GDM1 (cell line): ENCODE measurements around the gene ALG12.

Experiments used
- DNase-seq: peaks from one replicate; lab custom pipeline; 2025; lab: John Stamatoyannopoulos, UW

Gene ALG12

DNA sequence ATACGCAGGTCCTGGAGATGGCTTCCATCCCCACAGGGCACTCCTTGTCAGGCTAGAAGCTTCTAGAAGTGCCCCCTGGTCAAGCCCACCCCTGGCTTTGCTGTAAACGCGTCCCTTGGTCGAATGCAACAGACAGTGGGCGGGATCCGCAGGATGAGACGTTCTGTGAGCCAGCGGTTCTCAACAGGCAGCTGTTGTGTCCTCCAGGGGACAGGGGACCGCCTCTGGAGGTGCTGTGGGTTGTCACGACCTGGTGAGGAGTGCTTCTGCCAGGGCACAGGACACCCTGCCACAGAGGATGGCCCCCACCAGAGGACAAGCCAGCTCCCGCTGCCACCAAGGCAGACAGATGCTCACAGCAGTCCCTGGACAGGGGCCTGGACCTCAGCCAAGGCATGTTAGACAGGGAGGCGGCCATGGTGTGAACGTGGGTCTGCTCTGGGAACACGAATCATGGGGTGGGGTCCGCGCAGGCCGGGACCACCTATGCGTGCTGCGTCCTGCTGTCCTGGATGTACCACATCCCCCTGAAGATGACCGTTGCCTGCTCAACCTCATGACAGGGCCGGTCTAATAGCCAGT lies 11.8 kb upstream of the ALG12 start:
- DNase-seq, result no peak

GRCh38 chr22:49929211-49929979 lies 11.2 kb upstream of the ALG12 start:
- DNase-seq, result peak; percentile 65

DNA sequence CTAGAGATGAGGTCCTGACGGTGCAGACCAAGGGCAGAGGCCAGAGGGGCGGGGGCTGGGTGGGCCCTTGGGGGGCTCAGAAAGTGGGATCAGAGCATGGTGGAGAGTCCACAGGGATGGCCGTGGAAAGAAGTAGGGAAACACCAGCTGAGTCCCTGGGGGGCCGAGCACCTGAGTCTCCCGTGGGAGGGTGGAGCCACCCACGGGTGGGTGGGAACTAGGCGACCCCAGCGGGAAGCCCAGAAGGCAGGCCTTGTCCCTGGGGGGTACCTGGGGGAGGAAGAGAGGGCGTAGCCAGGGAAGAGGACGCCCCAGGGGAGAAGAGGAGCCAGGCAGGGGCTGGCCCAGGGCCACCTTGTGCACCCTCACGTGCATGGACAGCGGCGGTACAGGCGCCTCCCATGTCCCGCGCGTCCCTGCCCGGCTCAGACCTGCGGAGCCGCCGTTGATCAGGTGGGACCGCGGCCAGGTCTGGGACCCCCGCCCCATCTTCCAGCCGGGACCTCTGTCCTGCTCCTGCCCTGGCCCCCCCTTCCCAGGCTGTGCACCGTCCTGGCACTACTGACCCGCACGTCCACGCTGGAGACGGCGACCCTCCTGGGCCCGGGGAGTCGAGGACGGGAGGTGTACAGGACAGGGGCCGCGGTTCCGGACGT lies 10.4 kb upstream of the ALG12 start:
- DNase-seq, result no peak

GRCh38 chr22:49928185-49928495 lies 9.9 kb upstream of the ALG12 start:
- DNase-seq, result no peak

DNA sequence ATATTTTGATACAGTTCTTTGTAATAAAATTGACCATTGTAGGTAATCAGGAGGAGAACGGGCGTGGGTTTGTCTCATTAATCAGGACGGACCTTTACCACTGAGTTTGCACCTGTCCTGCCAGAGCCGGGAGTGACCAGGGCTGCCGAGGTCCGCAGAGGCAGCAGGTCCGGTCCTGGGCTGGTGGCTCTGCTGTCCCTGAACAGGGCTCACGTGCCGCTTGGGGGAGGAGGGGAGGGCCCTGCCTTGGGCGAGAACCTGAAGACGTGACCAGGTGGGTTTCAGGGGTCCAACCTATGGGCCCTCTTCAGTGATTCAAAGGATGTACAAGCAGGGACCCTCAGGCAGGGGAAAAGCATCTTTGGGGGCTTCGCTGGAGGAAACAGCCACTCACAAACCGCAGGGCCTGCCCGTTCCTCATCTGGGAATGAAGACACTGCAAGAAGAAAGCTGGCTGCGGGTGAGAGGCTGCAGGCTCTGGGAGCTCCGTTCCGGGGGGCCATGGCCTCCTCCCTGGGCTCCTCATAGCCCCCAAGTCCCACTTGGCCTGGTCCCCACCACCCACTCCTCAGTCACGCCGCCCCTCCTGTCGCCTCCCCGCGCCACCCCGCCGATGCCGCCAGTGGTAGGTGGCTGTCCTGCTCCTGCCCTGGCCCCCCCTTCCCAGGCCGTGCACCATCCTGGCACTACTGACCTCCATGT lies 9.4 kb upstream of the ALG12 start:
- no peak for DNase-seq

DNA sequence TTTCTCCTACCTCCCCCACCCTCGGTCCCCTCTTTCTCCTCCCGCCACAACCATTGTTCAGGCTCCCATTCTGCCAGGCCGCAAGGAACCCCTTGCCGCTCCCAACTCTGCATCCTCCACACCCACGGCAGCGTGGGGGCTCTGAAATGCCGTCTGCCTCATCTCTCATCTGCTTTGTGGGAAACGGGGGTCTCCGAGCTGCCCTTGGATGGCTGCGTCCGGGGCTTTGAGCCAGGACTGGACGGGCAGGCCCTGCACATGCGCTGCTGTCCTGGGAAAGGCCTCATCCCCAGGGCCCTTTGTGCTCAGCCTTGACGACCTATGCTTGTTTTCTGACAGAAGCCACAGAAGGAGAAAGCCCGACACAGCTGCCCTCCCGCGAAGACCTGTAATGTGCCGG lies 8.7 kb upstream of the ALG12 start:
- no peak for DNase-seq

DNA sequence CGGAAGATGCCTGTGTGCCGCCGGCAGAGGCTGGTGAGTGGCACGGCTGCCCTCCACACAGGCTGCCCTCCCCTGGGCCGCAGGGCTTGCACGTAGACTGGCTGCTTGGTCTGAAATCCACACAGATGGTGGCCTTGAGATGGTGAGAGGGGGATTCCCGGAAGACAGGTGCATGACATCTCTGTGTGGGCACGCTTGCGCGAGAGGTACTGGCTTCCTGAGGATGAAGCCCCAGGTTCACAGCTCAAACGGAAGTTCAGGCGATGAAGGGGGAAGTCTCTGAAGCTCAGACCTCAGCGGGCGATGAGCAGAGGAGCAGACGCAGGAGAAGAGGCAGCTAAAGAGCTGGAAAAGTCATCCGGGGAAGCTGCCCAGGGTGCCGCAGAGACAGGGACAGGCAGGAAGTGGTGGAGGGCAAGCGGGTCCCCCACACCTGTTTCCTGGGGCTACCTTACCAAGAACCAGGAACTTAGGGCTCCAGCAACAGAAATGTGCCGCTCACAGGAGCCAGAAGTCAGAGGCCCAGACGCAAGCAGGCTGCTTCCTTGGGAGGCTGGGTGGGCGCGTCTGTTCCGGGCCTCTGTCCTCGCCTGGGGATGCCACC lies 7.4 kb upstream of the ALG12 start:
- DNase-seq, result peak; percentile 63

DNA sequence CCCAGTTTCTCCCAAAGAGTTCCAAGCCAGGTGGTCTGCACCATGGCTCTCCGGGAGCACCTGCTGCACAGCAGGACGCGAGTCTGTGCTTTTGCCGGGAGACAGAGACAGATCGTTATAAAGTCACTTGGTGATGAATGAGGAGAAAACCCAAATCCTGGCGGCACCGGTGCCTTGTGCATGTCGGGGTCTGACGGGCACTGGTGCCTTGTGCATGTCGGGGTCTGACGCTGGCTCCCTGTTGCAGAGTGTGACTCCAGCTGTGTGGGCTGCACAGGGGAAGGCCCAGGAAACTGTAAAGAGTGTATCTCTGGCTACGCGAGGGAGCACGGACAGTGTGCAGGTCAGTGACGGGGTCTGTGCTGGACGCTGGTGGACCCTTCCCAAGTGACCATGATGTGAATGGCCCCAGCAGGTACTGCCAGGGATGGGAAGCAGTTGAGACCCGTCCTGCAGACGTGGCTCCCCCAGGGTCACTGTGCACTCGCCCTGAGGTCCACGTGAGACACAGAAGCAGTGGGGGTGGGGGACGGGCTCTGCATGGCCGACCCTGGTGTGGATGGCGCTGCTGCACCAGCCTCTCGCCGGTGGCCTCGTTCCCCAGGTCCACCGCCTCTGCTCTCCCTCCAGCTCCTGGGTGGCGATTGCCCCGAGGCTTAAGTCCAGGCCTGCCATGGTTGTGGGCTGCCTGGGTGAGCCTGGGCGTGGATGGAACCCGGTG lies 6.0 kb upstream of the ALG12 start:
- no peak for DNase-seq

DNA sequence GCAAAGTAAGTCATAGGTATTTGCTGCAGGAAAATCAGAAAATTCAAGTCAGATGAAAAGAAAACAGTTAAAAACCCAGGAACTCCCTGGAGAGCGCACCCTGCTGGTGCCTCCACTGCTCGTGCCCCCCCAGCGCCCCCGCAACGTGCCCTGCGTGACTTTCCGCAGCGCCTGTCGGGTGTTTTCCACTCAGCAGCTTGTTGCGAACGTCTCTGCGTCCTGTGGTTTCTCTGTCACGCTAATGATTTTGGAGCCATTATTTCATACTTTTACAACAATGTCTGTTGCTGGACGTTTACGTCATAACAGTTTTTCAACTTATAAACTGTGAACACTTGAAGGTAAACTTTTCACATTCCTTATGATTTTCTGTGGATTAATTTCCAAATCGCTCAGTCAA lies 5.2 kb upstream of the ALG12 start:
- DNase-seq, result no peak

GRCh38 chr22:49922926-49923325 lies 4.7 kb upstream of the ALG12 start:
- no peak for DNase-seq

- DNase-seq, result no peak
These were observed 4.2 kb upstream of the ALG12 start for GRCh38 chr22:49922484-49922883.

DNA sequence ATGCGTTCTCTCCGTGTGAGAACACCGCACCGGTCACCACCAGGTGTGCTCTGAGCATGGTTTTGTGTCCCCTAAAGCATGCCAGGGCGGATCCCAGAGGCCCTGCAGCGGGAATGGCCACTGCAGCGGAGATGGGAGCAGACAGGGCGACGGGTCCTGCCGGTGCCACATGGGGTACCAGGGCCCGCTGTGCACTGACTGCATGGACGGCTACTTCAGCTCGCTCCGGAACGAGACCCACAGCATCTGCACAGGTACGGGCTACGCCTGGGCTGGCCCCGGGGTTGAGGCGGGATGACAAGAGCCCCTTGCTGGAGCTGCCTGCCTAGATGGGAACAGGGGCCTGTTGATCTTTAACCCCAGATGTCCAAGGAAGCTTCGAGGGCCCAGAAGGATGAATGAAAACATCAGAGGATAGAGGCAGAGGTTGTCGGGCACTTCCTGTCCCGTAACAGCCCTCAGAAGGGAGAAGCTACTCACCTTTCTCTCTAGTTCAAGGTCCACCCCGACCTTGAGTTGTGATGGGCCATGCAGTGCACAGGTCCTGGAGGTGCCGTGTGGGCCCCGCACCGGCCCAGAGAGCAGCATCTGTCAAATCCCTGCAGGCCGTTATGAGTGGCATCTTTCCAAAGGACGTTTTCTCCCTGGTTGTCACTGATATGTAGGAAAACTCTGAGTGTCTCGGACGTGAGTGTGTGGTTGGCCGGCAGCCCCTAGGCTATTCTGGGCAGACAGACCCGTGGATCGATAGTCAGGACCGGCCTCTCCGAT lies 3.5 kb upstream of the ALG12 start:
- no peak for DNase-seq

- DNase-seq, result no peak
These were observed 2.6 kb upstream of the ALG12 start for GRCh38 chr22:49920859-49921258.

DNA sequence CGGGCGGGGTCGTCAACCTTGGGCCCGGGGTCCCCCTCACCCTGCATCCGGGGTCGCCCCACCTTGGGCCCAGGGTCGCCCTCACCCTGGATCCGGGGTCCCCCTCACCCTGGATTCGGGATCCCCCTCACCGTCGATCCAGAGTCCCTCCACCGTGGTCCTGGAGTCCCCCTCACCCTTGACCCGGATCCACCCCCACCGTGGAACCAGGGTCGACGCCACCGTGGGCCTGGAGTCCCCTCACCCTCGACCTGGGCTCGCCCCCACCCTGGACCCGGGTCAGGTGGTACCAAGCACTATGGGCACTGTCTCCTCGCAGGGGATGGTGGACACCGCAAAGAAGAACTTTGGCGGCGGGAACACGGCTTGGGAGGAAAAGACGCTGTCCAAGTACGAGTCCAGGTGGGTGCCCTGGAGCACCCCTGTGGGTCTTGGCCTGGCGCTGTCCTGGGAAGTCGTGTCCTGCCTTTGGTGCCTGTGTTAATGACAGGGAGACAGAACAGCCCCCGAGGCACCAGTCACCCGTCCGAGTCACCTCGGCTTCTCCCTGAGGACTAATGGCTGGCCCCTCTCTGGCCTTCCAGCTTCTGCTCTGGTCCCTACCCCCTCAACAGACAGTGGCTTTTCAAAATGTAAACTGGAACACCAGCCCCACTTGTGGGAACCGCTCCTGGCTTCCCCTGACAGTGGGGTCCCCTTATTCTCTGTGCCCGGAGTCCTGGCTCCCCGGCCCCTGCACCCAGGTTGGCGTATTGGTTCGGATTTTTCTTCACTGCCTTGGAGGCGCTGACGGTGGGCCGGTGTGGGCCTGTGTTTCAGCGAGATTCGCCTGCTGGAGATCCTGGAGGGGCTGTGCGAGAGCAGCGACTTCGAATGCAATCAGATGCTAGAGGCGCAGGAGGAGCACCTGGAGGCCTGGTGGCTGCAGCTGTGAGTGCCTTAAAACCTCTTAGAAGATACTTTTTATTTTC lies 958 bp upstream of the ALG12 start:
- no peak for DNase-seq

GRCh38 chr22:49916831-49917230 lies 1.4 kb downstream of the ALG12 start:
- DNase-seq, result no peak

DNA sequence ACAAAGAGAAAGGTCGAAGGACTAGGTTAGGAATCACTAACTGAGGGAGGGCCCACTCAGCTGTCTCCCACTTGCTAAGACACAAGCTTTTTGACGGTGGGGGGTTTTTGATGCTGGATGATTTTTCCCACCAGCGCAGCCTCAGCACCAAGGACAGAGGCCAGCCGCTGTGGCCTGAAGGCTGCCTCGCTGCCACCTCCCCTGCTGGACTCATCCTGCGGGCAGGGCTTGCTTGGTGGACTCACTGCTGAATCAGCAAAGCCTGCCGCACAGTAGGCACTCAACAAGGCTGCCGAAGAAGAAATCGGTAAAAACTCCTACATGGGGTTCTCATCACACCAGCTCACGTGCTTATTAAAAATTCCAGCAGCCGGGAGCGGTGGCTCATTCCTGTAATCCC lies 2.6 kb downstream of the ALG12 start:
- no peak for DNase-seq

- no peak for DNase-seq
These were observed 4.0 kb downstream of the ALG12 start for GRCh38 chr22:49914256-49914655.

DNA sequence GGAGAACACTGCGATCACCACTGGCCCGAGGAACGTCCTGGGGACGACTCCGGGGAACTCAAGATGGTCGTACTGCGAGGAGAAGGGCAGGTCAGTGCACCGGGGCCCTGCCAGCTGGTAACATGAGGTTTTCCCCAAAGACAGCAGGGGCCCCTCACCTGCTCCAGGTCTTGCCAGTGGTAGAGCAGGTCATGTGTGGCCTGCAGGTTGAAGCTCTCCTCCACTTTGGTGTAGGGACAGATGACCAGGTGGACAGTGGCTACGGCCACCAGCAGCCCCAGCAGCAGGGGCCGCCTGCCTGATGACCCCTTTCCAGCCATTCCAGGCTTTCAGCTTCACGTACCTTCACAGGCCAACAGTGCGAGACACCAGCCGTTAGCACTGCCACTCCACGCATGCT lies 4.8 kb downstream of the ALG12 start:
- no peak for DNase-seq

GRCh38 chr22:49913026-49913425 lies 5.2 kb downstream of the ALG12 start:
- DNase-seq, result no peak
